ENCODE measurements around the gene PRSS38.

- TF ChIP-seq CTCF (conservative IDR thresholded peaks at IDR 0.05) (no peak), EZH2 (IDR thresholded peaks at IDR 0.05; ENCODE audit: low read depth) (no peak)
Measured at GRCh38 chr1:227788271-227789083, 27.0 kb upstream of the PRSS38 start.
